ENCODE data around the gene OR52M1.

Gene OR52M1

GRCh38 chr11:4569075-4569474 is 24.1 kb downstream of the OR52M1 start:
- no peak for DNase-seq (ENCODE audit: low read depth, low spot score)

GRCh38 chr11:4576880-4577279 is 31.9 kb downstream of the OR52M1 start:
- DNase-seq (ENCODE audit: low read depth, low spot score), result no peak

GRCh38 chr11:4577761-4578160 is 32.8 kb downstream of the OR52M1 start:
- no peak for DNase-seq (ENCODE audit: low read depth, low spot score)

- DNase-seq (ENCODE audit: low read depth, low spot score), result no peak
Observed at GRCh38 chr11:4578624-4579023, 33.6 kb downstream of the OR52M1 start.

- DNase-seq (ENCODE audit: low read depth, low spot score), result no peak
Observed at GRCh38 chr11:4580124-4580523, 35.1 kb downstream of the OR52M1 start.

GRCh38 chr11:4581443-4581842 is 36.5 kb downstream of the OR52M1 start, which contains the start of gene OR52I2:
TSS of gene OR52I2 (plus strand) at chr11:4581743.
- no peak for DNase-seq (ENCODE audit: low read depth, low spot score)

GRCh38 chr11:4589017-4589416 is 44.0 kb downstream of the OR52M1 start:
- DNase-seq (ENCODE audit: low read depth, low spot score), result no peak

- DNase-seq (ENCODE audit: low read depth, low spot score), result no peak
Observed at GRCh38 chr11:4593739-4594138, 48.7 kb downstream of the OR52M1 start, which contains the start of gene OR52I1. TSS of gene OR52I1 (plus strand) at chr11:4594039. CDS start at chr11:4594039, 0 bp downstream.

Data from iPS DF 19.7 (cell line).